HL-60 (cell line): Measurements from ENCODE around the gene CIB4.

Experiments
- DNase-seq, 2 experiments: peaks; one replicate each; pipeline ENCODE4 v3.0.0-alpha.2; 2010 to 2020; ENCODE audit warnings: low read depth in 1 of 2, low spot score in 1 of 2
- H3K27ac ChIP-seq: fragments of 250-450 bp; sonication (Bioruptor Pico); replicated peaks from 2 replicates; pipeline ENCODE4 v1.5.1; 2020; ENCODE audit warnings: mild to moderate bottlenecking, moderate library complexity
- H3K27me3 ChIP-seq: fragments of 250-450 bp; sonication (Bioruptor Pico); 2 replicates; pipeline ENCODE4 v1.5.1; 2021; ENCODE audit warnings: mild to moderate bottlenecking, moderate library complexity; ENCODE audit not compliant: insufficient read depth, poor library complexity, severe bottlenecking
- H3K4me3 ChIP-seq: replicated peaks from 2 replicates; pipeline ENCODE4 v1.5.1; 2011; ENCODE audit warnings: mild to moderate bottlenecking, control low read depth, low read length; ENCODE audit not compliant: insufficient read depth
- GABPA ChIP-seq: IDR thresholded peaks from 2 replicates; pipeline ENCODE4 v1.6.1; 2012; ENCODE audit warnings: low read depth
- POLR2AphosphoS5 ChIP-seq: IDR thresholded peaks from 2 replicates; pipeline ENCODE4 v1.6.1; 2012; ENCODE audit warnings: low read depth
- REST ChIP-seq: IDR thresholded peaks from 2 replicates; pipeline ENCODE4 v1.6.1; 2012; ENCODE audit warnings: low read depth; ENCODE audit not compliant: insufficient replicate concordance
- SPI1 ChIP-seq: IDR thresholded peaks from 2 replicates; pipeline ENCODE4 v1.6.1; 2012; ENCODE audit warnings: low read depth, mild to moderate bottlenecking, borderline replicate concordance
- TF ChIP-seq, protein P1 (sequence below): IDR thresholded peaks from one replicate; pipeline ENCODE4 v1.5.1; 2011; ENCODE audit warnings: low read length, control low read depth, inconsistent platforms; ENCODE audit not compliant: insufficient read depth

The CIB4 gene

GRCh38 chr2:26588576-26588975 is 52.6 kb downstream of the CIB4 start:
- peaks cover 20% of the 10 kb centered on the region for H3K27me3 ChIP-seq
- no peak overlapping the region for H3K27ac ChIP-seq
- no peak overlapping the region for H3K4me3 ChIP-seq
- no peak for TF ChIP-seq GABPA
- TF ChIP-seq POLR2AphosphoS5, result no peak
- TF ChIP-seq SPI1, result no peak
- no peak for TF ChIP-seq REST
- TF ChIP-seq, protein P1, sequence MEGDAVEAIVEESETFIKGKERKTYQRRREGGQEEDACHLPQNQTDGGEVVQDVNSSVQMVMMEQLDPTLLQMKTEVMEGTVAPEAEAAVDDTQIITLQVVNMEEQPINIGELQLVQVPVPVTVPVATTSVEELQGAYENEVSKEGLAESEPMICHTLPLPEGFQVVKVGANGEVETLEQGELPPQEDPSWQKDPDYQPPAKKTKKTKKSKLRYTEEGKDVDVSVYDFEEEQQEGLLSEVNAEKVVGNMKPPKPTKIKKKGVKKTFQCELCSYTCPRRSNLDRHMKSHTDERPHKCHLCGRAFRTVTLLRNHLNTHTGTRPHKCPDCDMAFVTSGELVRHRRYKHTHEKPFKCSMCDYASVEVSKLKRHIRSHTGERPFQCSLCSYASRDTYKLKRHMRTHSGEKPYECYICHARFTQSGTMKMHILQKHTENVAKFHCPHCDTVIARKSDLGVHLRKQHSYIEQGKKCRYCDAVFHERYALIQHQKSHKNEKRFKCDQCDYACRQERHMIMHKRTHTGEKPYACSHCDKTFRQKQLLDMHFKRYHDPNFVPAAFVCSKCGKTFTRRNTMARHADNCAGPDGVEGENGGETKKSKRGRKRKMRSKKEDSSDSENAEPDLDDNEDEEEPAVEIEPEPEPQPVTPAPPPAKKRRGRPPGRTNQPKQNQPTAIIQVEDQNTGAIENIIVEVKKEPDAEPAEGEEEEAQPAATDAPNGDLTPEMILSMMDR, result no peak
- no peak for DNase-seq

DNA sequence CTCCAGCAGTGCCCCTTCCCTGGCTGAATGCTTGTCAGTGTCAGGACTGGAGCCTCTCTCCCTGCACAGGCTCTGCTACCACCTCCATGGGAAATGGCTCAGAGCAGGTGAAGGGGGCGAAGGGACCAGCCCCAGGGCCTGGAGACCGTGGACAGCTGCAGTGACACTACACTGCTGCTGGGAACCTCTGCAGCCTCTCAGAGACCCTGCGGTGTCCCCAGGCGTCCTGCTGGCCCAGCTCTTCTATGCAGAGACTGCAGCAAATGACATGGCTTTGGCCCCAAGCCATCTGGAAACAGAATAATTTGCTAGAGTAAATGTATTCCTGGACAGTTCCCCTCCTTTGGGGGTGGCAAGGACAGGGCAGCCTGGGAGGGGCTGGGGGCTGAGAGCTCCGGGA is 53.2 kb downstream of the CIB4 start:
- Histone ChIP-seq H3K27me3 (peaks cover 20% of the 10 kb centered on the region), H3K4me3 (no peak overlapping the region), H3K27ac (no peak overlapping the region)
- DNase-seq, result no peak
- no peak for TF ChIP-seq POLR2AphosphoS5
- TF ChIP-seq SPI1, result no peak
- TF ChIP-seq REST, result no peak

GRCh38 chr2:26585966-26586365 is 55.2 kb downstream of the CIB4 start:
- DNase-seq, result no peak
- TF ChIP-seq, protein P1, result no peak
- no peak for TF ChIP-seq POLR2AphosphoS5
- no peak for TF ChIP-seq SPI1
- TF ChIP-seq GABPA, result no peak
- no peak for TF ChIP-seq REST
- no peak overlapping the region for H3K27ac ChIP-seq
- H3K4me3 ChIP-seq, result no peak overlapping the region
- peaks cover 18% of the 10 kb centered on the region for H3K27me3 ChIP-seq

DNA sequence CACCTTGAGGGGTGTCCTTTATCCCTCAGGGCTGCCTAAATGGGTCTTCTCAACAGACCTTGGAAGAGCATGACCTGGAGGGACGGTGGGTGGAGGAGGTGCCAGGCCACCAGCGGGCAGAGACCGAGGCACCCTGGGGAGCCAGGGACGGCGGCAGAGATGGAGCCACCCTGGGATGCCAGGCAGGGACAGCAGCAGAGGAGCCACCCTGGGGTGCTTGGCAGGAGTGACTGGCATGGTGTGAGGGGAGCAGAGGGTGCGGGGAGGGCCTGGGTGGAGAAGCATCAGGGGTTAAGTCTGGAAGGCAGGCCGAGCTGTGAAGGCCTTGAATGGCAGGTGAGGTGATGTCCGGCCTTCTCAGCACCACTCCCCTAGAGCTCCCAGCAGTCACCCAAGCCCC is 56.1 kb downstream of the CIB4 start:
- no peak overlapping the region for H3K27ac ChIP-seq
- DNase-seq, result no peak
- no peak overlapping the region for H3K4me3 ChIP-seq
- H3K27me3 ChIP-seq, result peaks cover 19% of the 10 kb centered on the region
- TF ChIP-seq POLR2AphosphoS5 (no peak), SPI1 (no peak), REST (no peak), GABPA (no peak)
- TF ChIP-seq, protein P1, result no peak
